Measurements from ENCODE around the gene TRABD2A.

Gene TRABD2A

GRCh38 chr2:84850471-84850870 is 30.4 kb downstream of the TRABD2A start:
- DNase-seq (ENCODE audit: low read depth in 2 of 2): no peak

- DNase-seq (ENCODE audit: low read depth in 2 of 2): no peak
Observed at GRCh38 chr2:84849271-84849952, 31.5 kb downstream of the TRABD2A start.

DNA sequence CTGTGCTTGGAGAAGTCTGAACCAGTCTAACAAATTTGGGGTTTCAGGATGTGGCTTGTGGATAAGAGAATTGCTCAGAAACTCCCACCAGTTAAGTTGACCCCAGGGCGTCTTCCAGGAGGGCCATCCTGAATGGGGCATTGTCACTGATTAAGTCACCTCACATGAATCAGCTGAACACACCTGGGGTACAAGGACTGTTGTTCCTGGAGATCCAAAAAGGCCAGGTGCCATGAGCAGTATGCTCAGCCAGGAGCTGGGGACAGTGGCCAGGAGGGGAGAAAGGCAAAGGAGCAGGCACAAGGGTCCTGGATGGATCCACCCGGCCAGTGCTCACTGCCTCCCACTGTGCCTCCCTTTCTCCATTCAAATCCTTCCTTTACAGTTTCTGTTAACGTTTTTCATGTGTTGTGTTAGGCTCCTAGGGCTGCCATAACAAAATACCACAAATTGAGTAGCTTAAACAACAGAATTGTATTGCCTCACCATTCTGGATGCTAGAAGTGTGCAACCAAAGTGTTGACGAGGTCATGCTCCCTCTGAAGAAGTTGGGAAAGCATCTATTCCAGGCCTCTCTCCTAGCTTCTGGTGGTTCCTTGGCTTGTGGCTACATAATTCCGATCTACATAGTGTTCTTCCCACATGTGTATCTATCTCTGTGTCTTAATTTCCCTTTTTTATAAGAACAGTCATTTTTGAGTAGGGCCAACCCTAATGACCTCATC is 33.4 kb downstream of the TRABD2A start:
- no peak for DNase-seq (ENCODE audit: low read depth in 2 of 2)

GRCh38 chr2:84846741-84847142 is 34.1 kb downstream of the TRABD2A start:
- DNase-seq (ENCODE audit: low read depth in 2 of 2): no peak

- no peak for DNase-seq (ENCODE audit: low read depth in 2 of 2)
Observed at GRCh38 chr2:84846041-84846663, 34.7 kb downstream of the TRABD2A start.

- no peak for DNase-seq (ENCODE audit: low read depth in 2 of 2)
Observed at GRCh38 chr2:84844141-84844540, 36.7 kb downstream of the TRABD2A start.

GRCh38 chr2:84841577-84841976 is 39.3 kb downstream of the TRABD2A start:
- no peak for DNase-seq (ENCODE audit: low read depth in 2 of 2)

GRCh38 chr2:84840306-84840705 is 40.6 kb downstream of the TRABD2A start:
- no peak for DNase-seq (ENCODE audit: low read depth in 2 of 2)

DNA sequence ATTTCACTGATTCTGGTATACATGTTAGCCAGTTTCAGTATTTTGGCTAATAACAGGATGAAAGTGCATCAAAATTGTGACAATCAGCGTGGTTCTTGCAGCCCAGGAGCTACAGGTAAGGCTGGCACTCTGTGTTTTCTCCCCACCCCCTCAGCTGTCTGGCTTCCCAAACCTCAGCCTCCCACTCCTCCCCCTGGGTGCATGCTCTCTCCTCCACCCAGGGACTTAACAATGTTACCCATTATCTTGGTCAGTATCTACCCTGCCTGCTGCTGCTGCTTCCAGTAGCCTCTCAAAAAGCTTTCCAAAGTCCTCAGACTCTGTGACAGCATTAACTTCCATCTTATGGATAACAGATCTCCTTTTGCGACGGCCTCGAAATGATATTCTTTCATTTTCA is 41.0 kb downstream of the TRABD2A start:
- no peak for DNase-seq (ENCODE audit: low read depth in 2 of 2)

DNA sequence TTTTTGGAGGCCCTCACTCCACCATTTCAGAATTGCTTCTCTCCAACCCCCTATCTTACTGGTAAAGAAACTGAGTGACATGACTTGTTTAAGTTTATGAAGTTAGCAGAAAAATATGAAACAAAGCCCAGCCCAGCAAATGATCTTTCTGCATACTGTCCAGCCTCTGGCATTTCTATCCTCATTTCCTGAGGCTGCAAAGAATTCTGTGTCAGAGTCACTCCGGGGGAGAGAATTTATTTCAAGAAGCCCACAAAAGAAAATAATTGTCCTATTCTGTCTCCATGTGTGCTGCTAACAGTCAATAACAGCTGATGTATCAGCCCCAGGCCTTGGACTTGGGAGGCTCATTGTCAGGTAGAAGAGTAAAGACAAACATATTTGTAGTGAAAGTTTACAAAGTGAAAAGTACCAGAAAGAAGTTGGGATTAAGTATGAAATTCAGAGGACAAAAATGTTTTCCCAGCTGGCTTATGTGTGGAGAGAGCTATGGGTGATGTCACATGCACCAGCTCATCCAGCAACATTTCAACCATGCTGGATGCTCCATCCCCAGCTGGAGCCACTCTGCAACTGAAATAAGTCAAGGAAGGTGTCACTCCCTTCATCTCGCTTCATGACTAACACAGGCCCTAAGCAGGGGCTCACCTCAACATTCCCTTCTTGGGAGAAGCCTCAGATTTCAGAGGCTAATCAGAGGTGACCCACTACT is 42.3 kb downstream of the TRABD2A start:
- DNase-seq (ENCODE audit: low read depth in 2 of 2): no peak

- DNase-seq (ENCODE audit: low read depth in 2 of 2): no peak
Observed at GRCh38 chr2:84836215-84836614, 44.7 kb downstream of the TRABD2A start.

DNA sequence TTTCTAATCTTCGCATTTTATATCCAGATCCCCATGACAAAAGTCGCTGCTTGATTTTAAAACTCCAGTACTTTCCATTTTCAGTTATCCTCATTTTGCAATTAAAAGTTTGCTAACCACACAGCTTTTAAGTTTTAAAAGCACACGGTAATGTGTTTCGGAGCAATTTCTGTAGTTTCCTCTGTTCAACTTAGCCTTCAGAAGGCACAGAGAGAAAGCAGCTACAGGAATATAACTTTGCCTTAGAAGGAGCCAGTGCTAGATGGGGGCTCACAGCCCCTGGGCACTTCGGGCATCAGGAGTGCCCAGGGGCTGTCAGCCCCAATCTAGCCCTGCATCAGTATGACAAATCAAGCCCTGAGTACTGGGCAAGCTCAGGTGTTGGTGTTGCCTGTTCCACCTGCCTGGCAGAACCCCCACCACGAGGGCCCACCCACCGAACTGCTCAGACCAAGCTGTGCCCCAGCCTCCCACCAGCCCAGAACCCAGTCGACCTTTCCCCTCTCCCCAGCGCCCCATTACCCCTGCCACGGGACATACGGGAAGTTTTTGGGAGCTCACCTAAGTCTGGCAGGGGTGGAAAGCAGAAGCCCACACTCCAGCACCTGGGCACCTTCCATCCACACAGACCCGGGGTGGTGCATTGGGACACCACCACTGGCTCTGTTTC is 47.3 kb downstream of the TRABD2A start:
- DNase-seq (ENCODE audit: low read depth in 2 of 2): no peak

- no peak for DNase-seq (ENCODE audit: low read depth in 2 of 2)
Observed at GRCh38 chr2:84832772-84833461, 48.0 kb downstream of the TRABD2A start.

- no peak for DNase-seq (ENCODE audit: low read depth in 2 of 2)
Observed at GRCh38 chr2:84830758-84831500, 50.0 kb downstream of the TRABD2A start.

- DNase-seq (ENCODE audit: low read depth in 2 of 2): no peak
Observed at GRCh38 chr2:84830095-84830494, 50.8 kb downstream of the TRABD2A start.

DNA sequence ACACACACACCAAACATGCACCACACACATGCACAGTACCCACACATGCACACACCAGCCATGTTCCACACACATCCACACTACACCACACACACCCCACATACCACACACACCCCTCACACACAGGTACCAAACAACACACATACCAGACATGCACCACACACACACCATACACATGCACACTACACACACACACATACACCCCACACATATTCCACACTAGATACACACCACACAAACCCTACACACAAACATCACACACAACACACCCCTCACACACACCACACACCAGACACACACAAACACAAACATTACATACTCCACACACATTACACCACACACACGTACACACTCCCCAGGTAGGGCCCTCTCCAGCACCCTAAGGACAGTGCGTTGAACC is 51.2 kb downstream of the TRABD2A start:
- DNase-seq (ENCODE audit: low read depth in 2 of 2): no peak

DNA sequence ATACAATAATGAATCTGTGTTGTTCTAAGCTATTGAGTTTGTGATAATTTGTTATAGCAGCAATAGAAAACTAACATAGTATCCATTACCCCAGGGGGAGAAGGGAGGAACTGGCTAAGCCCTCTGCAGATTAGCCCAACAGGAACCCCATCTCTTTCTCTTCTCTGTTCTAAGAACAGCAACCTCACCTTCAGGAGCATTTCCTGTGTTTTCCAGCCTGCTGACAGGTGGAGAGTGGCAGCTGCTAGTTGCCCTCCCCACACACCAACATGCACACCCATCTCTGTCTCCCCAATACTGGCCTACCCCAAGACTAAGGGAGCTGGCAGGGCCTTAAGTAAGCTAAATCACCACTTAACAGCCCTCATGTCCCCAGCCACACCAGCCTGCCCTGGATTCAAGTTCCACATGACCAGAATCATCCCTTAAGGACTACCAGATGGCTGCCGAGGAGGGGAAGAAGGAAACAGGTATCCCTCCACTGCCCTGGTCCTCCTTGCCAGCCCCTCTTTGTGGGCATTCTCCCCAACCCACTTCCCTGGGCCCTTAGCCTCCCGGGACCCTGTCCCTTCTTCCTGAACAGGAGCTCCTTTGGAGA is 52.8 kb downstream of the TRABD2A start:
- no peak for DNase-seq (ENCODE audit: low read depth in 2 of 2)

DNA sequence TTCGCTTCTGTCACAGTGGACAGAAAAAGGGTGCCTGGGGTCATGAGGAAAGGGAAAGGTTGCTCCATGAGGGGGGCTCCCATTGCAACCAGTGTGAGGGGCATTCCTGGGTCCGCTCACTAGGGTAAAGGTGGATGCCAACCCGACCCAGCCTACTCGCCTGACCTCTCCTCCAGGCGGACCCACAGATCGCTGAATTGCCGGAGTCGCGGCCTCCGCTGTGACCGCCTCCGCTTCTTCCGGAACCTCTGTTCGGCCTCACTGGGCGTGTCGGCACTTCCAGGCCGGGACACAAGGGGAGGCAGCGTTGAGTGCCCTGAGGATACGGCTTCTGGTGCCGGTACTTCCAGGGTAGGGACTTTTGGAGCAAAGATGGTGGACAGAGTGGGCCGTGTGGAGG is 57.1 kb downstream of the TRABD2A start:
- no peak for DNase-seq (ENCODE audit: low read depth in 2 of 2)

GRCh38 chr2:84823229-84823628 is 57.7 kb downstream of the TRABD2A start:
- no peak for DNase-seq (ENCODE audit: low read depth in 2 of 2)

GRCh38 chr2:84821806-84822205 is 59.1 kb downstream of the TRABD2A start:
- no peak for DNase-seq (ENCODE audit: low read depth in 2 of 2)
